Tibial artery (tissue), 4 donors: ENCODE measurements around the gene RASA4B.

ENCODE experiments used
- DNase-seq, 2 donors: peaks; one replicate each; pipeline ENCODE4 v3.0.0-alpha.2; 2019
- H3K27ac ChIP-seq, 2 donors: fragments of 200-600 bp; sonication (generic) in 1 of 2; 1 replicate in 1 of 2; 2 replicates in 1 of 2; pipeline ENCODE4 v1.5.1; 2018 to 2019; ENCODE audit warnings: mild to moderate bottlenecking in 1 of 2
- H3K27me3 ChIP-seq, 2 donors: fragments of 200-600 bp; sonication (generic) in 1 of 2; one replicate each; pipeline versions ENCODE4 v1.5.1 to v1.6.0; 2016 to 2019
- H3K36me3 ChIP-seq, 3 donors: fragments of 200-600 bp; sonication (generic) in 2 of 3; one replicate each; pipeline ENCODE4 v1.5.1; 2016 to 2019; ENCODE audit warnings: mild to moderate bottlenecking in 2 of 3
- H3K4me1 ChIP-seq, 4 donors: fragments of 200-600 bp; sonication (generic) in 2 of 4; 1 replicate in 3 of 4; 2 replicates in 1 of 4; pipeline ENCODE4 v1.5.1; 2016 to 2019
- H3K4me3 ChIP-seq, 2 donors: fragments of 200-600 bp; sonication (generic) in 1 of 2; 1 replicate in 1 of 2; 2 replicates in 1 of 2; pipeline ENCODE4 v1.5.1; 2018 to 2019; ENCODE audit warnings: mild to moderate bottlenecking in 2 of 2
- H3K9me3 ChIP-seq, 3 donors: fragments of 200-600 bp; sonication (generic) in 1 of 3; one replicate each; pipeline ENCODE4 v1.5.1; 2016 to 2019
- CTCF ChIP-seq, 2 experiments: fragments of 200-600 bp in 1 of 2; fragments of 450-650 bp in 1 of 2; IDR thresholded peaks; one replicate each; pipeline ENCODE4 v1.5.1; 2017 to 2019; ENCODE audit warnings: antibody characterized with exemption in 2 of 2, mild to moderate bottlenecking in 1 of 2, moderate library complexity in 1 of 2
- intact Hi-C: fragments of 100-400 bp; cut with DNase I; formaldehyde crosslinking; loops from one replicate; pipeline ENCODE4 v1.15.0; 2023; ENCODE audit warnings: low total_unique reads

Gene RASA4B

GRCh38 chr7:102449136-102449535 is 68.4 kb downstream of the RASA4B start:
- no peak overlapping the region for H3K27ac ChIP-seq
- H3K4me1 ChIP-seq, result no peaks in the 10 kb centered on the region
- H3K4me3 ChIP-seq, result no peak overlapping the region
- no peak for DNase-seq
- no peaks in the 10 kb centered on the region for H3K9me3 ChIP-seq
- intact Hi-C loops, result no loop called here
- peaks cover 0 to 20% (median 15%) of the 10 kb centered on the region in 3 donors for H3K36me3 ChIP-seq
- TF ChIP-seq CTCF (IDR thresholded peaks at IDR 0.05), result no peak
- H3K27me3 ChIP-seq, result no peaks in the 10 kb centered on the region

- Histone ChIP-seq H3K27ac (no peak overlapping the region), H3K4me1 (no peaks in the 10 kb centered on the region), H3K9me3 (no peaks in the 10 kb centered on the region), H3K27me3 (no peaks in the 10 kb centered on the region), H3K4me3 (no peak overlapping the region), H3K36me3 (peaks cover 0 to 24% (median 15%) of the 10 kb centered on the region in 3 donors)
- no peak for TF ChIP-seq CTCF (IDR thresholded peaks at IDR 0.05)
- intact Hi-C loops, result no loop called here
- no peak for DNase-seq
Observed at GRCh38 chr7:102447311-102447710, 70.3 kb downstream of the RASA4B start.

GRCh38 chr7:102446387-102447156 is 71.0 kb downstream of the RASA4B start:
- H3K36me3 ChIP-seq, result peaks cover 0 to 31% (median 15%) of the 10 kb centered on the region in 3 donors
- no peak for DNase-seq
- no peaks in the 10 kb centered on the region for H3K4me1 ChIP-seq
- no peak for TF ChIP-seq CTCF (IDR thresholded peaks at IDR 0.05)
- intact Hi-C loops, result no loop called here
- no peaks in the 10 kb centered on the region for H3K27me3 ChIP-seq
- H3K9me3 ChIP-seq, result no peaks in the 10 kb centered on the region
- H3K27ac ChIP-seq, result no peak overlapping the region
- no peak overlapping the region for H3K4me3 ChIP-seq

GRCh38 chr7:102445674-102446071 is 71.9 kb downstream of the RASA4B start:
- no peak for TF ChIP-seq CTCF (IDR thresholded peaks at IDR 0.05)
- Histone ChIP-seq H3K9me3 (no peaks in the 10 kb centered on the region), H3K27ac (no peak overlapping the region), H3K36me3 (peaks cover 0 to 32% (median 15%) of the 10 kb centered on the region in 3 donors), H3K27me3 (no peaks in the 10 kb centered on the region), H3K4me3 (no peak overlapping the region), H3K4me1 (no peaks in the 10 kb centered on the region)
- intact Hi-C loops, result no loop called here
- DNase-seq, result no peak

- TF ChIP-seq CTCF (IDR thresholded peaks at IDR 0.05), result no peak
- intact Hi-C loops, result no loop called here
- H3K27me3 ChIP-seq, result no peaks in the 10 kb centered on the region
- no peak for DNase-seq
- H3K27ac ChIP-seq, result no peak overlapping the region
- no peak overlapping the region for H3K4me3 ChIP-seq
- H3K4me1 ChIP-seq, result peaks cover 0 to under 1% (median 0%) of the 10 kb centered on the region in 4 donors
- no peaks in the 10 kb centered on the region for H3K9me3 ChIP-seq
- peaks cover 0 to 32% (median 15%) of the 10 kb centered on the region in 3 donors for H3K36me3 ChIP-seq
Observed at GRCh38 chr7:102444961-102445673, 72.5 kb downstream of the RASA4B start.
